Stimulated activated CD8-positive, alpha-beta memory T cell treated with anti-CD3 and anti-CD28 coated beads, Interleukin-2, amount 100 ng/mL, for 48 hours (primary cell): ENCODE data around the gene CSNK2A1.
A peak's percentile ranks its signal among the peaks of the same experiment; 100 is the strongest.
"Not testable (repeated sequence)": the region's sequence is repeated elsewhere in the genome, so short reads cannot be mapped to it uniquely, and the experiment has no call there.

Experiments used
- DNase-seq, 2 donors: peaks; one replicate each; pipeline ENCODE4 v3.0.0-alpha.2; 2020; ENCODE audit warnings: low read depth in 2 of 2

The CSNK2A1 gene

DNA sequence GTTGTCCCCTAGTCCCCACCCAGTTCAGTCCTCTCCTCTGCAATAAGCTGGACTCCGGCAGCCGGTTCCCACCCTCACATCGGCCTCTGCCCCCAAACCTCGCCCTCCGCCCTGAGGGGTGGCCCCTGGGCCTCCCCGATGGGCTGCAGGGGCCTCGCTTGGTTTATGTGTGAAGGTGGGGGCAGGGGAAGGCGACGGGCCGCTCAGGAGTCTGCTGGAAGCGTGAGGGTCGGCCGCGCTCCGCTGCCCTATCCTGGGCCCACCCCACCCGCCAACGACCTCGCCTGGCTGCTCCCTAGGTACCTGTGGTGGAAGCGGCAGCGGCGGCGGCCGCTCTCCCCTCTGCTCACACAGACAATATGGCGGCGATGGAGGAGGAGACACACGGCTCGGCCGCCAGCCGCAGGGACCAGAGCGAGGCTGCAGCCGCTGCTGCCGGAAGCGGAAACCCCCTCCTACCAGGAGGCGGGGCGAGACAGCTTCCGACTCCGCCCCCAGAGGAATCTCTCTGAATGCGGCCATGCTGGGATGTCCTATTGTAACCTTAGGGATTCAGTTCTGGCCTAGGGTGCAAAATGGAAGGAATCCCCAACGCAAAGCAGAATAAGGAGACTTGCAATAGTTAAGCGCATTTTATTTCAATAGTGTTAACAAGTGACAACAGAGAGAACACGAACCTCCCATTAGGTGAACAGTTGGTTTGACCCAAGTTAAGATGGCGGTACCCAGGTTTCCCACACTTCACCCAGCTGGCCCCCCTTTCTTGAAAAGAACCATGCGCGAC is at the start of gene CSNK2A1:
Gene CSNK2A1 (minus strand): TSS at position 422 of the 784 bp plus-strand sequence. CDS start 35,239 bp downstream, outside the sequence.
- DNase-seq: peak; percentile 89 to 92

- DNase-seq: no peak
Measured at GRCh38 chr20:592506-592905, 48.9 kb upstream of the CSNK2A1 start.

DNA sequence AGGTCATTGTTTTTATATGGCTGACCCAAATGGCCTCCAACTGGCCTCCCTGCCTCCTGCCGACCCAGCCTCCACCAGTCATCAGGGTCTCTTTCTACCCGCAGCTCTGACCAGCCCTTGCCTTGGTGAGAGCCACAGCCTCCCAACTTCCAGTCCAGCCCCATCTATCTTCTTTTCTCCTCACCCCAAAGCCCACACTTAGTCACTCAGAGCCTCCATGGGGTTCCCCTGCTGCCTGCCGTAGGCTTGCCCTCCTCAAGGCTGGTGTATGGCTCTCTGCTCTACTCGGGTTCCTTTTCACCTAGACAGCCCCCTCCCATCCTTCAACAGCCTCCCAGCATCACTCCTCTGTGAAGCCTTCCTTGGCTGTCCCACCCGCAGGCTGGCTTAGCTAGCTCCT is 48.4 kb upstream of the CSNK2A1 start:
- no peak for DNase-seq

GRCh38 chr20:588932-589672 is 45.5 kb upstream of the CSNK2A1 start:
- no peak for DNase-seq

GRCh38 chr20:588476-588875 is 44.9 kb upstream of the CSNK2A1 start:
- no peak for DNase-seq

DNA sequence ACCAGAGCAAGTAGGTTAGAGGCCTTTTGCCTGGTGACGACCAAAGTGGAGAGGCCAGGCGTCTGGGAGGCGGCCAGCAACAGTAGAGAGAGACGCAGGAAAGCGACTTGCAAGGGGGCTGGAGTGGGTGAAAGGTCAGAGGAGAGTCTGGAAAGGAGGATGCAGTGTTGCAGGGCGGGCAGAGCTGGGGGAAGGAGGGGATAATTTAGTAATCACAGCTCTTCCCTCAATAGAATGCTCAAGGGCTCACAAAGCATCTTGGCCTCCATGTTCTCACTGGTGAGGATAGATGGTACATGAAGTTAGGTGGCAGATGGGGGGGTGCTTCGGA is 41.3 kb upstream of the CSNK2A1 start:
- no peak for DNase-seq

DNA sequence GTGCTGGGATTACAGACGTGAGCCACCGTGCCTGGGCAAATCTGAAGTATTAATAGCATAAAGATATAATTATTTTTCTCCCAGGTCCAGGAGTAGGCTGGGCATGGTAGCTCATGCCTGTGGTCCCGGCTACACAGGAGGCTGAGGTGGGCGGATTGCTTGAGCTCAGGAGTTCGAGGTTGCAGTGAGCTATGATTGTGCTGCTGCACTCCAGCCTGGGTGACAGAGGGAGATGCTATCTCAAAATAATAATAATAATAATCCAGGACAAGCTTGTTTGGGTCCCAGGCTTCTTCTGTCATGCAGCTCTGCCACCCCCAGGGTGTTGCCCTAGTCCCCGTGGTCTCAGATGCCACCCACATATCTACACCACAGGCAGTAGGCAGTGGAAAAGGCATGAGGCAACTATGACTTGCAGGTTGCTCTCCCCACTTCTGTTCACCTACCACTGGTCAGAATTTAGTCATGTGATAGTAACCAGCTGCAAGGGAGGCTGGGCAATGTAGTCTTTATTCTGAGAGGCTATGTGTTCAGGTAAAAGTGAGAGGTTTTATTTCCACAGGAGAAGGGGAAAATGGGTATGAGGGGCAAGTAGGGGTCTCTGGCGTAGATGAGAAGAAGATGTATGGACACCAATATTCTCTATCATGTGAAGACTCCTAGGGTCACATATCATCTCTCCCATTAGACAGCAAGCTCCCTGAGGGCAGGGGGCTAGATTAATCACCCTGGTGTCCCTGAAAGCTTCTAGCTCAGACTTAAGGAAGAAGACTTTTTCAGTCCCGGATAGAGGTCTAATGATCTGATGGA is 40.8 kb upstream of the CSNK2A1 start:
- DNase-seq: no peak

- no peak for DNase-seq
Measured at GRCh38 chr20:582204-582603, 38.6 kb upstream of the CSNK2A1 start.

GRCh38 chr20:578940-579690 is 35.5 kb upstream of the CSNK2A1 start:
- DNase-seq: not testable (repeated sequence)

- no peak for DNase-seq
Measured at GRCh38 chr20:577167-577791, 33.7 kb upstream of the CSNK2A1 start.

DNA sequence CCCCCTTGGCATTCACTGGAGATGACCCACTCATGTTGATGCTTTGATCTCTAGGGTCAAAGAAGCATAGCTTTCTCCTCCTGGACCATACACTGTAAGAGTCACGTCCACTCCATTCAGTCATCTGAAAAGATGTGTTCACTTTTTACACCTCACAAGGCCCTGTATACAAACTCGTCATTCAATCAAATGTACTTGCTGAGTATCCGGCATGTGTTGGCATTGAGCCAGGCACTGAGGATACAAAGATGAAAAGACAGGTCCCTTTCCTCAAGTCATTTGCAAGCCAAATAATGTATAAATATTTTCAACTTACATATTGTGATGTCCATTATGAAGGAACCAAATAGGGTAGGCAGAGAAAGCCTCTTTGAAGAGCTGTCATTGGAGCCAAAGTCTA is 32.6 kb upstream of the CSNK2A1 start:
- no peak for DNase-seq

DNA sequence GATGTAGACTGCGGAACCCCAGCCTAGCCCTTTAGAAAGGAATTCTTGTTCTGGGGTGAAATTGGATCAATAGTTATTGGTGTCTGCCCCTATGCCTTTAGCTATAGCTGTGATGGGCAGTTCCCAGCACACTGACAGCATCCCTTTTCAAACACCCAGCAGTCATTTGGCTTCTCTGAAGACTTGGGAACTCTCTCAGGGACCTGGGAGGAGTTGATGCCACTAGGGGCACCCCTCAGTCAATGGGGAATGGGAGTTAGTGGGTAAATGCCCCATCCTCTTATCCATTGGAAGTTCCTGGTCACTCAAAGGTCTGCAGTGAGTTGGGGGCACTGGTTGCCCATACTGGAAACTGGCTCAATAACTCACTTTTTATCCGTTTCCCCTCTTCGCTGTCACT is 31.6 kb upstream of the CSNK2A1 start:
- no peak for DNase-seq

DNA sequence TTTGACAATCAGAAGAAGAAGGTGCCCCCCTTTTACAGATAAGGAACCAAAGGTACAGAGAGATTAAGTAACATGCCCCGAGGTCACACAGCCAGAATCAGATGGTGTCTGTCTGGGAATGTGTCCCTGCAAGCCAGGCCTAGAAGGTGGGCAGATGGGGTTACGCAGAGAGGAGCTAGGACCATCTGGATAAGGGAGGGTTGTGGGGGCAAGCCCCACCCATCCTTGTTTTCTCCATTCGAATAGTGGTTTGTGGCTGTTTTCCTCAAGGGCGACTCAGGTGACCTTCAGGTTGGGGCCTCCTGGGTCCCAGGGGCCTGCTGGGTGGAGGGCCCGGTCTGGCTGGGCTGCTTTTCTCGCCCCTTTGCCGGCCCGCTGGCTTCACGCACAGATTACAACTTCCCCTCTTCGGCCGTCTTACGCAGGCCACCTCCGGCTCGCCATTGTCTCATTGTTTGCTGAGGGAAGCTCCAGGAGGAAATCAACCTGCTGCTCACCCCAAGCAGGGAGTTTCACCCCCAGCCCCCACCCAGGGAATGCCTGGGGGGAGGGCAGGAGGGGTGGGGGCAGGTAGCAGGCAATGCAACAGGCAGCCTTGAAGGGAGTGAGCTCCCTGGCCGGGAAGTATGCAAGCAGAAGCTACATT is 30.8 kb upstream of the CSNK2A1 start:
- no peak for DNase-seq

DNA sequence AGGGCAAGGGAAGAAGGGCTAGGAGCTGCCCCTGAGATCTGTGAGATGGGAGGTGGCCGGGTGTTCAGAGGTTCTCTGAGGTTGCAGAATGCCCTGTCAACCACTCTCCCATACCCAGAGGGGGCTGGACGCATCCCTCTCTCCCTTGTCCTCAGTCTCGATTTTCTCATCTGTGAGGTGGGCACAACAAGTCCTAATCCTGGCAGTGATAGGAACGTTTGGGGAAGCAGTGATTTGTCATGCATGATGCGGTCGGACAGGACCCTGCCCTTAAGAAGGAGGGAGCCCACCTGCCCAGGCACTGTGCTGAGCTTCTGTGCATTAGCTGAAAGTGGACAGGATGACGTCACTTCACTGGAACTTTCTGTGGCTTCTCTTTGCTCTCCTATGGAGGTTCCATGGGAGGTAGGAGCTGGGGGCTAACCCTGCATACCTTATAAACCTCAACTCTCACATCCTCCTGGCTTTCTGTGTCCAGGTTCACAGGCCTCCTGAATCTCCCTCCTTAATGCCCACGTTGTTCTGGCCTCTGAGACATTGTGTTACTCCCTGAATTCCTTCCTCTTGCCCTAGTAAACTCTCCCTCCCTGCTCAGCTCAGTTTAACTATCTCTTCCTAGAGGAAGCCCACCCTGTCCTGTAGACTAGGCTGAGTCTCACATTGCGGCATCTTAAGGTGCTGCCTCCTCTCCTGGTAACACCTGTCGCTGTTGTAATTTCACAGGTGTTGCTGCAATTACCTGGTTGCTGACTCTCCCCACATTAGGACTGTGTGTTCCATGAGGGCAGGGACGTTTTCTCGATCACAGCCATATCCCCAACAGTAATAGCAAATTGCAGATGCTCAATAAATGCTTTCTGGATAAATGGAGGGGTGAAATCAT is 30.1 kb upstream of the CSNK2A1 start:
- DNase-seq: no peak

DNA sequence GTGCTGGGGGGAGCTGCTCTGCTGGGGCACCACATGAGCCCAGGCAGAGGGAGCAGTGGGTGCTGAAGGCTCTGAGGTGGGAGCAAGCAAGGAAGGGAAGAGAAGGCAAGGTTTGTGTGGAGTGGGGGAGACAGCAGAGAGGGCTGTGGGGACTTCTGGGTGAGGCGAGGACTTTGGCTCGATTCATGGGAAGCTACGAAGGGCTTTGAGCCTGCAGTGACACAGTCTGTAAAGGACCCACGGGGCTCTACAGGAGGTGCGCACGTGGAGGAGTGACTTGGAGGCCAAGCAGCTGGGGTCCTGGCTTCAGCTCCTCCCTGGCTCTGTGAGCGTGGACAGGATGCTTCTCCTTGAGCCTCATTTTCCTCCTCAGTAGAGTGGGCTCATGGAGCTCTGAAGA is 29.1 kb upstream of the CSNK2A1 start:
- DNase-seq: no peak

DNA sequence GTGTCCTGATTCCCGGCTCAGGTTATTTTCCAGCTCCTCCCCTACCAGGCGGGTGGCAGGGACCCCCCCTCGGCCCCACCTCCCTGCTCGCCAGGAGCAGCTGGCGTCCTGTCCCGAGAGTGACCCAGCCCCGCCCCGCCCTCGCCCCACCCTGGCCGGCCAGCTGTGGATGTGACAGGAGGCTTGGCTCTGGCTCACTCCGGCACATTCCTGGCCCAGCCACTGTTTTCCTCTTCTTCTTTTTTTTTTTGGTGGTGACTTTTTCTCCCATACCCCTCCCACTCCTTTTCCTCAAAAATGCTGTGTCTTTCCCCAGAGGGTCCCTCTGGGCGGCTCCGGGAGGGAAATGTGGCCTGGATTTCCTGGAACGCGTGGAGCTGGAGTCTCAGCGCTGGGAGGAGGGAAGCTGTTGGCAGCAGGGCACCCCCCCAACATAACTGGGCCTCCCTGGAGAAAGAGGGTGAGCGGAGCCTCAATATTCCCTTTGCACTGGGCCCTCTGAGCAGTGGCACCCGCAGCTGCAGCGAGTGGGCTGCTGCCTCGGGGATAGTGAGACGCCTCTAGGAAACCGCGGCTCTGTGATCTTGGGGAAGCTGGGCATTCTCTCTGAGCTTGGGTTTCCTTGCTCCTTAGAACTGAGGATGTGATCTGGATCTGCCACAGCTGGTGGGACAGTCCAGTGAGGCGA is 28.3 kb upstream of the CSNK2A1 start:
- DNase-seq: no peak

- DNase-seq: no peak
Measured at GRCh38 chr20:568673-569415, 25.3 kb upstream of the CSNK2A1 start.

- DNase-seq: no peak
Measured at GRCh38 chr20:568097-568652, 24.6 kb upstream of the CSNK2A1 start.
